Neuronal stem cell (in vitro differentiated cells): Measurements from ENCODE around the gene ADGRG6.

Experiments used
- DNase-seq: peaks from one replicate; pipeline ENCODE4 v3.0.0-alpha.2; 2013; ENCODE audit warnings: low spot score
- H2AFZ ChIP-seq: one replicate; pipeline ENCODE4 v1.6.1; 2013; ENCODE audit warnings: mild to moderate bottlenecking, low read length, inconsistent platforms
- H2AK5ac ChIP-seq: 2 replicates; pipeline ENCODE4 v1.6.1; 2013; ENCODE audit warnings: low read depth, mild to moderate bottlenecking, inconsistent platforms, low read length, moderate library complexity, mixed read lengths
- H2BK120ac ChIP-seq: 2 replicates; pipeline ENCODE4 v1.6.1; 2013; ENCODE audit warnings: low read depth, mild to moderate bottlenecking, inconsistent platforms, low read length, moderate library complexity, mixed read lengths
- H2BK12ac ChIP-seq: one replicate; pipeline ENCODE4 v1.6.1; 2013; ENCODE audit warnings: low read length, inconsistent platforms
- H2BK15ac ChIP-seq: 2 replicates; pipeline ENCODE4 v1.6.1; 2013; ENCODE audit warnings: mild to moderate bottlenecking, low read length, inconsistent platforms, mixed read lengths
- H2BK5ac ChIP-seq: one replicate; pipeline ENCODE4 v1.6.1; 2013; ENCODE audit warnings: inconsistent platforms, mild to moderate bottlenecking, low read length, moderate library complexity
- H3K14ac ChIP-seq: one replicate; pipeline ENCODE4 v1.6.1; 2013; ENCODE audit warnings: low read length, inconsistent platforms
- H3K18ac ChIP-seq: 2 replicates; pipeline ENCODE4 v1.6.1; 2013; ENCODE audit warnings: low read length, inconsistent platforms
- H3K23ac ChIP-seq: 2 replicates; pipeline ENCODE4 v1.6.1; 2013; ENCODE audit warnings: low read depth, mild to moderate bottlenecking, mixed read lengths, low read length, inconsistent platforms; ENCODE audit not compliant: poor library complexity
- H3K27ac ChIP-seq: replicated peaks from 3 replicates; pipeline ENCODE4 v1.5.1; 2013; ENCODE audit warnings: low read length, inconsistent platforms
- H3K27me3 ChIP-seq, 3 experiments: 2 replicates each; pipeline ENCODE4 v1.6.1; 2013; ENCODE audit warnings: low read length in 3 of 3, mild to moderate bottlenecking in 2 of 3, inconsistent platforms in 1 of 3, low read depth in 1 of 3, mixed read lengths in 1 of 3, moderate library complexity in 1 of 3; ENCODE audit not compliant: control insufficient read depth in 3 of 3, insufficient read depth in 3 of 3
- H3K36me3 ChIP-seq, 2 donors: replicated peaks in 1 of 2; 2 replicates each; pipeline ENCODE4 v1.6.1; 2013; ENCODE audit warnings: low read length in 2 of 2; ENCODE audit not compliant: control insufficient read depth in 2 of 2, insufficient read depth in 2 of 2
- H3K4ac ChIP-seq: 2 replicates; pipeline ENCODE4 v1.6.1; 2013; ENCODE audit warnings: inconsistent platforms, mild to moderate bottlenecking, low read length, moderate library complexity
- H3K4me1 ChIP-seq, 2 donors: 1 replicate in 1 of 2; 2 replicates in 1 of 2; pipeline ENCODE4 v1.6.1; 2013; ENCODE audit warnings: low read length in 2 of 2, low read depth in 1 of 2; ENCODE audit not compliant: control insufficient read depth in 2 of 2, insufficient read depth in 1 of 2
- H3K4me2 ChIP-seq: one replicate; pipeline ENCODE4 v1.6.1; 2013; ENCODE audit warnings: mild to moderate bottlenecking, low read length, inconsistent platforms; ENCODE audit not compliant: insufficient read depth, poor library complexity, severe bottlenecking
- H3K4me3 ChIP-seq, 2 donors: 2 replicates each; pipeline ENCODE4 v1.5.1; 2013; ENCODE audit warnings: low read length in 2 of 2, mild to moderate bottlenecking in 2 of 2, inconsistent platforms in 1 of 2, moderate library complexity in 1 of 2
- H3K79me1 ChIP-seq: one replicate; pipeline ENCODE4 v1.6.1; 2013; ENCODE audit warnings: low read depth, mild to moderate bottlenecking, inconsistent platforms, low read length, moderate library complexity
- H3K9ac ChIP-seq: one replicate; pipeline ENCODE4 v1.6.1; 2013; ENCODE audit warnings: mild to moderate bottlenecking, low read depth, low read length, inconsistent platforms; ENCODE audit not compliant: poor library complexity
- H3K9me3 ChIP-seq, 2 donors: replicated peaks in 1 of 2; 2 replicates each; pipeline versions ENCODE3 to v1.6.1; 2013; ENCODE audit warnings: low read length in 2 of 2, mild to moderate bottlenecking in 2 of 2, inconsistent platforms in 1 of 2, low read depth in 1 of 2, mixed read lengths in 1 of 2, moderate library complexity in 1 of 2; ENCODE audit not compliant: control insufficient read depth in 2 of 2, insufficient read depth in 1 of 2
- H4K8ac ChIP-seq: one replicate; pipeline ENCODE4 v1.6.1; 2013; ENCODE audit warnings: low read depth, mild to moderate bottlenecking, inconsistent platforms, low read length, moderate library complexity
- H4K91ac ChIP-seq: one replicate; pipeline ENCODE4 v1.6.1; 2013; ENCODE audit warnings: low read length, low read depth, mild to moderate bottlenecking, inconsistent platforms; ENCODE audit not compliant: poor library complexity
- WGBS, 2 donors: extraction: QIAGEN DNeasy Blood & Tissue Kit; methylation state at CpG; one replicate each; pipeline ENCODE4 v1.1.7; 2013; ENCODE audit warnings: missing lambda C conversion rate in 2 of 2, mixed read lengths in 1 of 2; ENCODE audit not compliant: insufficient read length in 2 of 2, insufficient replicate concordance in 1 of 2; ENCODE audit errors: extremely low coverage in 2 of 2; 5-methylcytosine and 5-hydroxymethylcytosine counted together

The ADGRG6 gene

DNA sequence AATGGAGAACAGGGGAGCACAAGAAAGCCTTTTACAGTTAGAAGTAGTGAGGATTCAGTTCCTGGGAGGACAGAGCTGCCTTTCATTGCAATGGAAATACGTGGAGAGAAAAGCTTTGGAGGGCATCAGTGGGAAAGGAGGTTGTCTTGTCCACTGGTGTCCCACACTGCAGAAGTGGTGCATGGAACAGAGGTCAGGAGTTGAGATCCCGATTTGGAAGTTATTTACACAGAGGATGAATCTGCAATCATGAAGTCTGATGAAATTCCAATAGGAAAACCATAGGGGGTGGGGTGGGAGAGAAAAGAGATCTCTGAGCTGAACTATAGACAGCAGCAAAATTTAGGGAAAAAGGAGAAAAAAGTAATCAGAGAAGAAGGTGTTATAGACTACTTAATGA, 33.6 kb downstream of the ADGRG6 start:
- Histone ChIP-seq H3K4me2 (no peak overlapping the region), H3K4me1 (peaks cover 0 to 18% of the 10 kb centered on the region in 2 donors), H2BK15ac (no peak overlapping the region), H3K4ac (no peak overlapping the region), H2BK120ac (no peak overlapping the region), H2BK5ac (no peak overlapping the region), H3K4me3 (no peak overlapping the region), H3K79me1 (no peaks in the 10 kb centered on the region), H4K8ac (no peak overlapping the region), H3K27me3 (no peaks in the 10 kb centered on the region), H3K18ac (no peak overlapping the region), H3K9me3 (no peaks in the 10 kb centered on the region), H4K91ac (no peak overlapping the region), H3K9ac (no peak overlapping the region), H2BK12ac (no peak overlapping the region), H2AK5ac (no peak overlapping the region), H3K14ac (no peak overlapping the region), H2AFZ (no peak overlapping the region), H3K36me3 (no peaks in the 10 kb centered on the region), H3K23ac (no peak overlapping the region), H3K27ac (no peak overlapping the region)
- no peak for DNase-seq
- no CpG with 5 or more reads among the region's 2 CpGs for WGBS, 2 donors

DNA sequence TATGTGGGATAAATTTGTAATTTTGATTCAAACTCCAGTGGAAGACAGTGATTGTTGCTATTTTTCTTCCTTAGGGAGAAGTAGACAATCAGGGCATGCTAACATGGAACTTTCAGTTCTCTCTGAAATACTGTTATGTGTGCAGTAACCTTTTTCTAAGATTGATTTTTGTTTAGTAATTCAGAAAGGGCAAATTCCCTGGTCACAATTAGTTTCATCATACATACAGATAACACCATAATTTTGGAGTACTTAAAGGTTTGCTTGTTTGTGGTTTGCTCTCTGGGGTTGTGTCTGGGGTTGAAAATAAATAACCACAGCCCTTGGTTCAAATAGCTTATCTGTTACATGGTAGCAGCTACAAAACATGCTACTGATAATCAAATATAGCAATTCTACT, 34.4 kb downstream of the ADGRG6 start:
- no peak overlapping the region for H2AFZ ChIP-seq
- no peaks in the 10 kb centered on the region for H3K79me1 ChIP-seq
- peaks cover 0 to 20% of the 10 kb centered on the region in 2 donors for H3K4me1 ChIP-seq
- no peak overlapping the region for H2BK120ac ChIP-seq
- H3K4me3 ChIP-seq = no peak overlapping the region
- no peak overlapping the region for H4K91ac ChIP-seq
- no peak for DNase-seq
- H2BK15ac ChIP-seq = no peak overlapping the region
- no peaks in the 10 kb centered on the region for H3K9me3 ChIP-seq
- no peak overlapping the region for H2BK5ac ChIP-seq
- no peaks in the 10 kb centered on the region for H3K27me3 ChIP-seq
- no peak overlapping the region for H3K18ac ChIP-seq
- H2AK5ac ChIP-seq = no peak overlapping the region
- H2BK12ac ChIP-seq = no peak overlapping the region
- no peaks in the 10 kb centered on the region for H3K36me3 ChIP-seq
- no peak overlapping the region for H3K9ac ChIP-seq
- no peak overlapping the region for H4K8ac ChIP-seq
- H3K14ac ChIP-seq = no peak overlapping the region
- no peak overlapping the region for H3K4ac ChIP-seq
- H3K23ac ChIP-seq = no peak overlapping the region
- no peak overlapping the region for H3K4me2 ChIP-seq
- no peak overlapping the region for H3K27ac ChIP-seq

DNA sequence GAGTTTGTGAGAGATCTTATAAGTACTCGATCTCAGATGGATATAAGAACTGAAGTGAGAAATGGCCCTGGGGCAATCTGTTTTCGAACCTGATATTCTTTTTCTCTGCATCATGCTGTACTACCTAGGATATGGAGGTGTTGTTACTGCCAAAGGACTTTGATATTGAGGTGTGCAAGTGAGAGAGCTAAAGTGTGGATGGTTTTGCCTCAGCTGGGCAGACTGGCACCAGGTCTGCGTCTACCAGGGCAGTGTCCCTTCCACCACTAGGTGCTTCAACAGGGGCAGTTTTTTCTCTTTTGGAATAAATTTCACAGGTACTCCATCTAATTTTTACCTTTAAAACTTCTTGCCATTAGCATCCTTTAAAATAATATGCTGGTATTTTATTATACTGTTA, 35.0 kb downstream of the ADGRG6 start:
- no peak for DNase-seq
- Histone ChIP-seq H3K4me2 (no peak overlapping the region), H2AK5ac (no peak overlapping the region), H2BK5ac (no peak overlapping the region), H3K14ac (no peak overlapping the region), H2BK15ac (no peak overlapping the region), H2AFZ (no peak overlapping the region), H4K91ac (no peak overlapping the region), H3K18ac (no peak overlapping the region), H3K79me1 (no peaks in the 10 kb centered on the region), H3K4me3 (no peak overlapping the region), H3K4ac (no peak overlapping the region), H2BK120ac (no peak overlapping the region), H3K27me3 (no peaks in the 10 kb centered on the region), H3K4me1 (peaks cover 0 to 14% of the 10 kb centered on the region in 2 donors), H4K8ac (no peak overlapping the region), H2BK12ac (no peak overlapping the region), H3K36me3 (no peaks in the 10 kb centered on the region), H3K9ac (no peak overlapping the region), H3K27ac (no peak overlapping the region), H3K9me3 (no peaks in the 10 kb centered on the region), H3K23ac (no peak overlapping the region)
- WGBS, 2 donors = no CpG with 5 or more reads among the region's 3 CpGs

DNA sequence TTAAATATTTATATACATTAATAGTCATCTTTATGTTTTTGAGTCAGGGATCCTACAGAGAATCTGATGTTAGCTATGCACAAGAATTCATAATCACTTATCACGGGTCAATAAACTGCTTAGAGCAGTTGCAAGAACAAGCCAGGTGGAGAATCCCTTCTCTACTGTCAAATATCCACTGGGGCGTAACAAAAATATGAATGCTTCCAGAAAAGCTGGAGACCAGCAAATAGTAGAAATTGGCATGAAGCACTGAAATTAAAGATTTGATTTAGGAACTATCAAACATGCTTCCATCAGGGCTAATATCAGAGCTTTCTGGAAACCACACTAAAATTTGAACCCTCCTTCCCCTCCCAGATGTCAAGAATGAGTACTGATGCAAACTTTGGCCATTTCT, 37.3 kb downstream of the ADGRG6 start:
- H3K4me3 ChIP-seq = no peak overlapping the region
- H2AK5ac ChIP-seq = no peak overlapping the region
- no peak overlapping the region for H4K91ac ChIP-seq
- H2BK12ac ChIP-seq = no peak overlapping the region
- H3K23ac ChIP-seq = no peak overlapping the region
- no peak overlapping the region for H3K14ac ChIP-seq
- no peak overlapping the region for H2BK15ac ChIP-seq
- H3K36me3 ChIP-seq = no peaks in the 10 kb centered on the region
- peaks cover 0 to 14% of the 10 kb centered on the region in 2 donors for H3K4me1 ChIP-seq
- H3K27ac ChIP-seq = no peak overlapping the region
- no peaks in the 10 kb centered on the region for H3K79me1 ChIP-seq
- H3K4ac ChIP-seq = no peak overlapping the region
- no peak overlapping the region for H2BK5ac ChIP-seq
- peaks cover 0 to 4% of the 10 kb centered on the region in 2 donors for H3K9me3 ChIP-seq
- no peak overlapping the region for H3K9ac ChIP-seq
- DNase-seq = no peak
- H4K8ac ChIP-seq = no peak overlapping the region
- no peak overlapping the region for H2AFZ ChIP-seq
- no peak overlapping the region for H2BK120ac ChIP-seq
- H3K4me2 ChIP-seq = no peak overlapping the region
- H3K18ac ChIP-seq = no peak overlapping the region
- no CpG with 5 or more reads among the region's 2 CpGs for WGBS, 2 donors
- no peaks in the 10 kb centered on the region for H3K27me3 ChIP-seq
